Lung microvascular endothelial cell (primary cell): ENCODE data around the gene ACTL7A. TPM values are rescaled to one million over a fixed set of nuclear protein-coding genes. Genes with fewer than 3 reads are reported as not detected.
A peak's percentile ranks its signal among the peaks of the same experiment; 100 is the strongest.
"Not testable (repeated sequence)": the region's sequence is repeated elsewhere in the genome, so short reads cannot be mapped to it uniquely, and the experiment has no call there.

Experiments used
- DNase-seq, 2 donors: peaks; one replicate each; pipeline versions ENCODE4 v3.0.0 to v3.0.0-alpha.2; 2010; ENCODE audit warnings: low read depth in 2 of 2
- total RNA-seq: library from RNA; depleted of rRNA; stranded (reverse); fragments of >200 nt; gene quantifications from 2 replicates; pipeline ENCODE4 v1.2.1, GENCODE V29; 2014

ACTL7A gene
- total RNA-seq, 1 donor from 2014 or later = not detected

GRCh38 chr9:108876425-108876824, 14.4 kb downstream of the ACTL7A start:
- no peak for DNase-seq

- DNase-seq = no peak
These were observed 15.5 kb downstream of the ACTL7A start for GRCh38 chr9:108877524-108877923.

- DNase-seq = no peak
These were observed 18.8 kb downstream of the ACTL7A start for GRCh38 chr9:108880738-108881316.

GRCh38 chr9:108882052-108882888, 20.2 kb downstream of the ACTL7A start:
- no peak for DNase-seq

GRCh38 chr9:108883085-108883484, 21.0 kb downstream of the ACTL7A start:
- DNase-seq = no peak

- no peak for DNase-seq
These were observed 22.6 kb downstream of the ACTL7A start for GRCh38 chr9:108884701-108885100.

- DNase-seq = peak; percentile 72 to 84
These were observed 23.7 kb downstream of the ACTL7A start for GRCh38 chr9:108885643-108886348.

GRCh38 chr9:108886594-108887271, 24.7 kb downstream of the ACTL7A start:
- not testable (repeated sequence) for DNase-seq

GRCh38 chr9:108889649-108890067, 27.6 kb downstream of the ACTL7A start:
- DNase-seq = peak; percentile 48

GRCh38 chr9:108894225-108894997, 32.3 kb downstream of the ACTL7A start:
- no peak for DNase-seq

GRCh38 chr9:108897324-108898096, 35.4 kb downstream of the ACTL7A start:
- DNase-seq = no peak

GRCh38 chr9:108899023-108899695, 37.1 kb downstream of the ACTL7A start:
- DNase-seq = not testable (repeated sequence)

- no peak for DNase-seq
These were observed 38.1 kb downstream of the ACTL7A start for GRCh38 chr9:108900176-108900575.

- DNase-seq = no peak
These were observed 41.5 kb downstream of the ACTL7A start for GRCh38 chr9:108903420-108904103.

- no peak for DNase-seq
These were observed 42.1 kb downstream of the ACTL7A start for GRCh38 chr9:108904161-108904560.

- no peak for DNase-seq
These were observed 43.4 kb downstream of the ACTL7A start for GRCh38 chr9:108905494-108905893.

- DNase-seq = no peak
These were observed 48.3 kb downstream of the ACTL7A start for GRCh38 chr9:108910402-108910801.

GRCh38 chr9:108910914-108911313, 48.8 kb downstream of the ACTL7A start:
- no peak for DNase-seq

- DNase-seq = no peak
These were observed 49.8 kb downstream of the ACTL7A start for GRCh38 chr9:108911820-108912219.
